HG03060 (cell line): ENCODE results near the gene BBS7.

Experiments used
- ATAC-seq: cut with Tn5 transposase; IDR thresholded peaks from one replicate; pipeline ENCODE4 v1.9.1; 2021; ENCODE audit warnings: low read depth, moderate number of reproducible peaks; ENCODE audit not compliant: unreplicated experiment

BBS7 gene

GRCh38 chr4:121838136-121838535 is 32.1 kb downstream of the BBS7 start:
- no peak for ATAC-seq

GRCh38 chr4:121829511-121829910 is 40.8 kb downstream of the BBS7 start:
- ATAC-seq = no peak

GRCh38 chr4:121827853-121828252 is 42.4 kb downstream of the BBS7 start:
- ATAC-seq = no peak

- no peak for ATAC-seq
Measured at GRCh38 chr4:121824950-121825349, 45.3 kb downstream of the BBS7 start.

- ATAC-seq = no peak
Measured at GRCh38 chr4:121824171-121824527, 46.1 kb downstream of the BBS7 start.

GRCh38 chr4:121823505-121824170 is 46.6 kb downstream of the BBS7 start, which contains the start of gene CCNA2:
TSS of gene CCNA2 (minus strand) at chr4:121823883. CDS start at chr4:121823628, 255 bp downstream.
- ATAC-seq = peak; percentile 83

- peak; percentile 42 for ATAC-seq
Measured at GRCh38 chr4:121822796-121823504, 47.3 kb downstream of the BBS7 start.

- ATAC-seq = no peak
Measured at GRCh38 chr4:121822047-121822446, 48.2 kb downstream of the BBS7 start.

GRCh38 chr4:121819216-121819965 is 50.9 kb downstream of the BBS7 start:
- no peak for ATAC-seq

- ATAC-seq = no peak
Measured at GRCh38 chr4:121818215-121818614, 52.1 kb downstream of the BBS7 start.

GRCh38 chr4:121817701-121818100 is 52.6 kb downstream of the BBS7 start:
- no peak for ATAC-seq

- no peak for ATAC-seq
Measured at GRCh38 chr4:121817006-121817405, 53.3 kb downstream of the BBS7 start.

- no peak for ATAC-seq
Measured at GRCh38 chr4:121814756-121815155, 55.5 kb downstream of the BBS7 start.

- ATAC-seq = no peak
Measured at GRCh38 chr4:121811122-121811521, 59.2 kb downstream of the BBS7 start.

- no peak for ATAC-seq
Measured at GRCh38 chr4:121806411-121806810, 63.9 kb downstream of the BBS7 start.

GRCh38 chr4:121801715-121802075 is 68.6 kb downstream of the BBS7 start:
- ATAC-seq = peak; percentile 6

GRCh38 chr4:121800961-121801714 is 69.1 kb downstream of the BBS7 start, which contains the start of gene EXOSC9:
TSS of gene EXOSC9 (plus strand) at chr4:121801323. CDS start at chr4:121801425, 102 bp downstream.
- ATAC-seq = peak; percentile 69

- peak; percentile 12 for ATAC-seq
Measured at GRCh38 chr4:121800638-121800960, 69.7 kb downstream of the BBS7 start.

- no peak for ATAC-seq
Measured at GRCh38 chr4:121799867-121800501, 70.3 kb downstream of the BBS7 start.

GRCh38 chr4:121799208-121799823 is 71.0 kb downstream of the BBS7 start:
- ATAC-seq = no peak
